ENCODE measurements around the gene SMPD3.

The SMPD3 gene

DNA sequence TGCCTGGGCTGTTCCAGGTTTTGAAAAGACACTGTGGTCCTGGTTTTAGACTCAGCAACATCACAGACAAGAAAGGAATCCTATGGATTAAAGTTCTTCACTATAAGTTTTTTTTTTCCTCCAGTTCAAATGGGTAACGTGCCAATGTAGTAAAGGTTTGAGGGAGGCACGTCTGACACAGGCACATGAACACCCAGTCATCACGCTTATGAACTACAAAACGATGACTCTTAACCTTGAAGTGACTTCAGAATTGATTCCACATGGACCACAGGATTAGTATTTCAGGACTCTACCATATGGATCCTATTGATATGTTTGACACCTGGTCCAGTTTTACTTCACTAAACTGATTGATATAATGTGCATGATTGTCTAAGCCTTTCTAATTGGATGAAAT is 135.2 kb downstream of the SMPD3 start:
- TF ChIP-seq GATA3 (IDR thresholded peaks at IDR 0.05; ENCODE audit: low read depth, low read length) (no peak), GATA2 (IDR thresholded peaks at IDR 0.05; ENCODE audit: low read depth, low read length) (no peak)

DNA sequence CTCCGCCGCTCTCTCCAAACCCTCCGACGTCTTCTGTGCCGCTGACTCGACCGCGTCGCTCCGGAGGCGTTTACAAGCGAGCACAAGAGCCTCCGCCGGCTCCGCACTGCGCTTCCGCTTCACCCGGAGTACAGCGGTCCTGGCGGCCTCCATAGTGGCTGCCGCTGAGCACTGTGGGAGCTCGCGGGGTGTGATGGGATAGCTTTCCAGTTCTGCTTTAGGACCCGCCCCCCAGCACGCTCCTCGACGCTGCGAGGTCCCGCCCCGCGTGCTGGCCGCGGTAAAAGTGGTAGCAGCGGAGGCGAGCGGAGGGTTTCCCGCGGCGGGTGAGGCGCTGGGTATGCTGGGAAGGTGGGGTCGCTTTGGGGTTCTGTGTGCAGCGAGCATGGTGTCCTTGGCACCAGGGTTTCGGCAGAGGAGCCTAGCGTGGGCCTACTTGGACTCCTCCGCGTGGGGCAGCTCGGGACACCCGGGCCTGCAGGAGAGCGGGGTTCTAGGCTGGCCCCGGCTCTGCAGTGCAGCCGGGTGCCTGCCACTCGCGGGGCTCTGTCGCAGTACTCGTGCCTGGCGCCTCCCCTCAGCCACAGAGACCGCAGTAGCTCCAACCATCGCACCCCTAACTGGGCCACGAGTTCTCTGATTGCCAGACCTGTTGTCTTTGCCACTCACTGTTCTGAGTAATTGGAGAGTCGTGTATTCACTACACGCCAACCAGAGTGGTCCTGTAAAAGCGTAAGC is 137.4 kb downstream of the SMPD3 start, which contains the start of the genes PRMT7 and SLC7A6OS:
PRMT7 (plus strand) TSS at position 246 of the 738 bp plus-strand sequence. CDS start 4,961 bp downstream, outside the sequence.
SLC7A6OS (minus strand) TSS at position 173 of the 738 bp plus-strand sequence; CDS start at position 153, 20 bp downstream.
- no peak for TF ChIP-seq GATA2 (IDR thresholded peaks at IDR 0.05; ENCODE audit: low read depth, low read length)
- TF ChIP-seq GATA3 (IDR thresholded peaks at IDR 0.05; ENCODE audit: low read depth, low read length) = no peak

DNA sequence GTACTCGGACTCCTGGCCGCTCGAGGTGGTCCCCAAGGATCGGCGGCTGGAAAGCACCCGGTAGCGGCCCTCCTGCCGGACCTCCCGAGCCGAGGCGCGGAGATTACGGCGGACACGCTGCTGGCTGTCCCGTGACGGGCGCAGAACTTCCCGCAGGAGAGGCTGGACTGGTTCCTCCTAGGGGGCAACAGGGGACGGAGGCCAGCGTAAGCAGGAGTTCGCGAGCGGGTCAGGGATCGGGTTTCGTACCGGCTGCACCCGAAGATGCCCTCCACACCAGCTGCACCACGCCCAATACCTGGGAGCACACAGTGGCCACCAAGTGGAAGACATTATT is 137.9 kb downstream of the SMPD3 start:
- TF ChIP-seq GATA2 (IDR thresholded peaks at IDR 0.05; ENCODE audit: low read depth, low read length) (no peak), GATA3 (IDR thresholded peaks at IDR 0.05; ENCODE audit: low read depth, low read length) (no peak)

DNA sequence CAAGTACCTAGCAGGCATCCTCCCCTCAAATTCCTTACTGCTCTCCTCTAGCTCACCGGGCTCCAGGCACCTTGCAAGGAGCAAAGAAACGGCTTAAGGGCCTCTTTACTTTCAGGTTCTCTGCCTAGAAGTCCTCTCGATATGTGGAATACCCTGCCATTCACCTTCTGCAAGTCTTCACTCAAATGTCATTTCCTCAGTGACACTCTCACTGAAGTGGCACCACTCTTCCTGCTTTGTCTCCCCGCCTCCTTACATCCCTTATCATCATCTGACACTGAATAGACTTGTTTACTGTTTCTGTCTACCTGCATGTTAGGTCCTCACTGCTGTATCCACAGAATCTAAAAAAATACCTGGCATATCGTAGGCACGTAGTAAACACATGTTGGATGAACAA is 138.5 kb downstream of the SMPD3 start:
- TF ChIP-seq GATA3 (IDR thresholded peaks at IDR 0.05; ENCODE audit: low read depth, low read length) = no peak
- no peak for TF ChIP-seq GATA2 (IDR thresholded peaks at IDR 0.05; ENCODE audit: low read depth, low read length)
